Measurements from ENCODE around the gene ARHGAP42. TPM values are rescaled to one million over a fixed set of nuclear protein-coding genes. Genes with fewer than 3 reads are reported as not detected.

Gene ARHGAP42
- total and polyA plus RNA-seq, 2 of the 4 experiments (the other 2 are of a cell fraction) = 2.9 to 7.3 TPM

DNA sequence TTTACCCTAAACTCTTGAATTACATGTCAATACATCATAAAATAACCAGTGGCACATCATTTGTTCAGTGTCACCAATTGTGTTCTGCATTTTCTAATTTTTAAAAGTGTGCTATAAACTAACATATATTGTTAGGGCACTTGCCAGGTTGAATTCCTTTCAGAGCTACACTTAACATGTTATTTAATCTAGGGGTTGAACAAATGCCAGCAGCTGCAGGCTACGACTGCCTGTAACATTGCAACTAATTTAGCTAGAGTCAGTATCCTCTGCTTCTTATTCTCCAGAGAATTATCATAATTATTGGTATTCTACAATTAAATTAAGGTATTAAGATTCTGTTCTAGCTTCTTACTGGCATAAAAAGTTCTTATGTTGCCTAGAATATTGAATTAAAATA lies 46.4 kb upstream of the ARHGAP42 start:
- Histone ChIP-seq H3K9ac (ENCODE audit: low read depth, low read length) (no peak overlapping the region), H3K9me1 (ENCODE audit: insufficient read depth, low read length) (peaks cover 6% of the 10 kb centered on the region; the same call in 1 of the 2 replicates), H3K4me1 (ENCODE audit: control insufficient read depth, insufficient read depth, low read length) (peaks cover 14% of the 10 kb centered on the region), H3K9me3 (ENCODE audit: control insufficient read depth, insufficient read depth, low read length) (no peaks in the 10 kb centered on the region), H2AK5ac (ENCODE audit: low read depth, low read length) (no peak overlapping the region), H3K4ac (ENCODE audit: low read depth, low read length) (no peak overlapping the region), H2BK5ac (ENCODE audit: low read depth, low read length, poor library complexity, severe bottlenecking) (no peak overlapping the region), H3K56ac (ENCODE audit: extremely low read depth, insufficient read depth, low read length) (no peak overlapping the region), H3K36me3 (ENCODE audit: control insufficient read depth, insufficient read depth, low read length) (no peaks in the 10 kb centered on the region), H3K4me2 (ENCODE audit: low read depth, low read length) (no peak overlapping the region), H2AK9ac (replicated peaks; ENCODE audit: low read depth, low read length, poor library complexity) (no peak overlapping the region), H2BK15ac (ENCODE audit: low read depth, low read length) (no peak overlapping the region), H4K8ac (ENCODE audit: low read depth in 2 of 2, low read length in 2 of 2) (no peak overlapping the region), H4K5ac (ENCODE audit: low read depth, low read length) (no peak overlapping the region), H3K23ac (ENCODE audit: low read depth, low read length) (no peak overlapping the region), H3K14ac (replicated peaks; ENCODE audit: low read depth, low read length) (no peak overlapping the region), H4K91ac (ENCODE audit: insufficient read depth, low read depth, low read length) (no peak overlapping the region), H3K18ac (ENCODE audit: low read depth, low read length) (no peak overlapping the region), H3K27ac (ENCODE audit: insufficient read depth, low read length) (no peak overlapping the region), H2AFZ (replicated peaks; ENCODE audit: low read length, poor library complexity) (no peak overlapping the region), H4K20me1 (ENCODE audit: insufficient read depth, low read length) (no peaks in the 10 kb centered on the region), H3K4me3 (ENCODE audit: insufficient read depth, low read depth, low read length) (no peak overlapping the region), H2BK120ac (ENCODE audit: low read depth, low read length) (no peak overlapping the region), H3K79me1 (ENCODE audit: low read depth in 1 of 2, low read length in 2 of 2) (no peaks in the 10 kb centered on the region), H2BK20ac (ENCODE audit: low read depth, low read length) (no peak overlapping the region), H3K27me3 (ENCODE audit: control insufficient read depth, insufficient read depth, low read length) (no peaks in the 10 kb centered on the region)
- ChIA-PET CTCF (interaction anchor here (1.0 to 1.4 kb wide), 2 partner anchors 16 to 39 kb away, joined by 3 to 4 read pairs; no protein-coding TSS in a partner anchor), POLR2A (ENCODE audit: unreplicated experiment) (no interaction called here)
- dilution Hi-C loops (cut with HindIII; ENCODE audit: low sequenced_read_pairs, unreplicated experiment) = no loop called here
- intact Hi-C loops (cut with micrococcal nuclease) = no loop called here
- BruUV-seq (replicated peaks) = no TSS peak
- DNase-seq = peak; percentile 30
- WGBS, 2 experiments (ENCODE audit: extremely low coverage in 2 of 2, insufficient read length in 1 of 2) = no CpG with 5 or more reads among the region's 1 CpG
- no peak for ATAC-seq (ENCODE audit: low read depth)
- in situ Hi-C loops (cut with MboI; ENCODE audit: low sequenced_read_pairs) = no loop called here
- TF ChIP-seq ELK1 (IDR thresholded peaks at IDR 0.05; ENCODE audit: borderline replicate concordance, low read depth, low read length) (no peak), MAFK (IDR thresholded peaks at IDR 0.05; ENCODE audit: low read depth, low read length) (no peak), MXI1 (IDR thresholded peaks at IDR 0.05; ENCODE audit: borderline replicate concordance, low read depth, low read length) (no peak), BHLHE40 (IDR thresholded peaks at IDR 0.05; ENCODE audit: low read depth, low read length) (no peak), CEBPB (IDR thresholded peaks at IDR 0.05; ENCODE audit: low read depth, low read length) (no peak), SMC3 (IDR thresholded peaks at IDR 0.05; ENCODE audit: low read depth, low read length) (no peak), FOS (IDR thresholded peaks at IDR 0.05; ENCODE audit: low read depth, low read length) (no peak), CHD1 (IDR thresholded peaks at IDR 0.05; ENCODE audit: low read depth, low read length) (no peak), NFE2L2 (IDR thresholded peaks at IDR 0.05; ENCODE audit: low read depth, low read length) (no peak), RFX5 (IDR thresholded peaks at IDR 0.05; ENCODE audit: low read depth, low read length) (no peak), RCOR1 (IDR thresholded peaks at IDR 0.05; ENCODE audit: insufficient replicate concordance, low read length) (no peak), MAZ (IDR thresholded peaks at IDR 0.05; ENCODE audit: borderline replicate concordance, low read depth, low read length) (no peak), RAD21 (IDR thresholded peaks at IDR 0.05; ENCODE audit: low read length) (no peak)
- TF ChIP-seq, protein P1, sequence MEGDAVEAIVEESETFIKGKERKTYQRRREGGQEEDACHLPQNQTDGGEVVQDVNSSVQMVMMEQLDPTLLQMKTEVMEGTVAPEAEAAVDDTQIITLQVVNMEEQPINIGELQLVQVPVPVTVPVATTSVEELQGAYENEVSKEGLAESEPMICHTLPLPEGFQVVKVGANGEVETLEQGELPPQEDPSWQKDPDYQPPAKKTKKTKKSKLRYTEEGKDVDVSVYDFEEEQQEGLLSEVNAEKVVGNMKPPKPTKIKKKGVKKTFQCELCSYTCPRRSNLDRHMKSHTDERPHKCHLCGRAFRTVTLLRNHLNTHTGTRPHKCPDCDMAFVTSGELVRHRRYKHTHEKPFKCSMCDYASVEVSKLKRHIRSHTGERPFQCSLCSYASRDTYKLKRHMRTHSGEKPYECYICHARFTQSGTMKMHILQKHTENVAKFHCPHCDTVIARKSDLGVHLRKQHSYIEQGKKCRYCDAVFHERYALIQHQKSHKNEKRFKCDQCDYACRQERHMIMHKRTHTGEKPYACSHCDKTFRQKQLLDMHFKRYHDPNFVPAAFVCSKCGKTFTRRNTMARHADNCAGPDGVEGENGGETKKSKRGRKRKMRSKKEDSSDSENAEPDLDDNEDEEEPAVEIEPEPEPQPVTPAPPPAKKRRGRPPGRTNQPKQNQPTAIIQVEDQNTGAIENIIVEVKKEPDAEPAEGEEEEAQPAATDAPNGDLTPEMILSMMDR (conservative IDR thresholded peaks at IDR 0.05; ENCODE audit: low read depth, low read length) = no peak
- TF ChIP-seq, protein P2, sequence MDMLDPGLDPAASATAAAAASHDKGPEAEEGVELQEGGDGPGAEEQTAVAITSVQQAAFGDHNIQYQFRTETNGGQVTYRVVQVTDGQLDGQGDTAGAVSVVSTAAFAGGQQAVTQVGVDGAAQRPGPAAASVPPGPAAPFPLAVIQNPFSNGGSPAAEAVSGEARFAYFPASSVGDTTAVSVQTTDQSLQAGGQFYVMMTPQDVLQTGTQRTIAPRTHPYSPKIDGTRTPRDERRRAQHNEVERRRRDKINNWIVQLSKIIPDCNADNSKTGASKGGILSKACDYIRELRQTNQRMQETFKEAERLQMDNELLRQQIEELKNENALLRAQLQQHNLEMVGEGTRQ (IDR thresholded peaks at IDR 0.05; ENCODE audit: low read depth, low read length) = no peak

All from IMR-90 (cell line).